GM18520 (cell line): Measurements from ENCODE around the gene LIN54.
A peak's percentile ranks its signal among the peaks of the same experiment; 100 is the strongest.
"Not testable (repeated sequence)": the region's sequence is repeated elsewhere in the genome, so short reads cannot be mapped to it uniquely, and the experiment has no call there.

Experiments
- ATAC-seq: cut with Tn5 transposase; IDR thresholded peaks from one replicate; pipeline ENCODE4 v1.9.1; 2021; ENCODE audit not compliant: unreplicated experiment

The LIN54 gene

DNA sequence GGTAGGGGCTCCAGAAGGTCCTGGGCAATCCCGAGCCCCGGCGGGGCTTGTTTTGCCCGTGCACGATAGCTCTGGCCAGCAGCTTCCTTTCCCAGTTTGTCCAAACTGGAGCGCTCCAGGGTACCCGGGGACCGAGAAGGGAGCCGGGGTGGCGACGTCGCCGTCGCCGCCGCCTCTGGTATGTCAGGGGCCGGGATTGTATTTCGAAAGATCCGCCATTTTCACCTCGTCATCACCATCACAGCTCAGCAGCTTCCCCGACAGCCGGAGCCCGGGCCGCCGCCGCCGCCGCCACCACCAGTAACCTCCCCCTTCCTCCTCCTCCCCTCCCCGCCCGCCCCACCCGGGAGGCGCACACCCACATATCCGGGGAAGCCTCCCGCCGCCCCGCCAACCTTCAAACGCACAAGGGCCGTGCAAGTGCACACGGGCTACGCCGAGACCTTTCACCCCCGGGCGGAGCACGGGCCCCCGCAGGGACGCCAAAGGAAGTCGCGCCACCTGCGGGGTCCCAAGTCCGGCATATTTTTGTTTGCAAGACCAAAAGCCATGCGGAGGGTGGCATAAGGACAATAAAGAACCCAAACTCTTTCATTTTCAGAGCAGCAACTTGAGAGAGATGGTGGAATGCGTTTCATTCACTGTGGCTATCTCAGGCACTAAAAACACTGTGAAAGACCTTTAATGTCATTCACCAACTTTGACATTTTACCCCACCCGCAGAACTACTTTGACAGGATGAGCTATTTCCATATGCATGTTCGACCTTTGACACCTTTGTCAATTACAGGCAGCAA is at the start of gene LIN54:
Gene LIN54 (minus strand): TSS at position 302 of the 797 bp plus-strand sequence. CDS start 25,979 bp downstream, outside the sequence.
- ATAC-seq = peak; percentile 25

DNA sequence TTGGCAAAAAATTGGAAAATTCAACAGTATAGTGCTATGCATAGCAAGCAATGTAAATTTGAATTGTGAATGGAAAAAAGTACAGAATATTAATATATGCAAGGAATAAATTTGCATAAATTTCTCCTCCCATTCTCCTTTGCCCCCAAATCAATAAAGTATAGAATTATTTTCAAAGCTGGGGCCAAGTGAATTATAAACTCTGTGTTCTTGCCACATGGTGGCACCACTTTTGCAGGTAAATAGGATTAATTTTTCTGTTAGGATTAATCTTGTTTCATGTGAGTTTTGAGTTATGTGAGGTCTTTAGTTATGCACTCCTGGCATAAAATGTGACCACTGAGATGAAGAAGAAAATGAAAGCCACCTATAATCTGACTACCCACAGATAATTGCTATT is 44.3 kb upstream of the LIN54 start:
- ATAC-seq = no peak

DNA sequence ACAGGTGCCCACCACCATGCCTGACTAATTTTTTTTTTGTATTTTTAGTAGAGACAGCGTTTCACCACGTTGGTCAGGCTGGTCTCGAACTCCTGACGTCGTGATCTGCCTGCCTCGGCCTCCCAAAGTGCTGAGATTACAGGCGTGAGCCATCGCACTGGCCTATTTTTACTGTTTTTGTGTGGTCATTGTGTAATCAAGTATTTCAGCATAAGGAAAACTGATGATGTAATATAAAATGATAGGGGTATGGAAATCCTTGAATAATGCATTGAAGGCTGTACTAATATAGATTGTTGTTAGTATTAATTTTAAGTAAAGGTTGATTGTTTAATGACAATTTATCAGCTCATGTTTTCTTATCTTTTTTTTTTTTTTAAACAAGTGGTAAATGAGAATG is 38.2 kb upstream of the LIN54 start:
- not testable (repeated sequence) for ATAC-seq

- no peak for ATAC-seq
These were observed 36.3 kb upstream of the LIN54 start for GRCh38 chr4:83046693-83047473.

DNA sequence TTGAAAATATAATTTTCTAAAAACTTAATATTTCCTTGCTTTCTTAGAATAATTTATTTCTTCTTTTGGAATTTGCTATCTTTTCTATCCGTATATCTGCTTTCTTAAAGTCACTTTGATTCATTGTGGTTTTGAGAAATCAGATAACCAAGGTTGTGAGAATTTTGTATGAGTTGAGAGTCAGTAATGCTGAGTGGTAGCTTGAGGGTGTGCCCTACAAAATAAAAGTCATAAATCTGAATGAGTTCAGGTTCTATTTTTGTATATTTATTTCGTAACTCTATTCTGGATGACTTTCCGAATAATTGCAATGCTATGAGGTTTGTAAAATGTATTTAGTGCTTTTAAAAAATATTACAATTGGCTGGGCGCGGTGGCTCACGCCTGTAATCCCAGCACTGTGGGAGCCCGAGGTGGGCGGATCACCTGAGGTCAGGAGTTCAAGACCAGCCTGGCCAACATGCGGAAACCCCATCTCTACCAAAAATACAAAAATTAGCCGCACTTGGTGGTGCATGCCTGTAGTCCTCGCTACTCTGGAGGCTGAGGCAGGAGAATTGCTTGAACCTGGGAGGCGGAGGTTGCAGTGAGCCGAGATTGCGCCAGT is 33.3 kb upstream of the LIN54 start:
- no peak for ATAC-seq

DNA sequence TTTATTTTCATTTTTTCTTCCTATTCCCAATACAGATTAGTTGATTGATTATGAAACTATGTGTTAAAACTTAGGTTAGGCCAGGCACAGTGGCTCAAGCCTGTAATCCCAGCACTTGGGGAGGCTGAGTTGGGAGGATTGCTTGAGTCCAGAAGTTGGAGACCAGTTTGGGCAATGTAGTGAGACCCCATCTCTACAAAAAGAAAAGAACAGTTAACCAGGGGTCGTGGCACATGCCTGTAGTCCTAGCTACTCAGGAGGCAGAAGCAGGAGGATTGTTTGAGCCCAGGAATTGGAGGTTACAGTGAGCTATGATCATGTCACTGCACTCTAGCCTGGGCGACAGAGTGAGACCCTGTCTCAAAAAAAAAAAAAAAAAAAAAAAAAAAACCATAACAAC is 32.5 kb upstream of the LIN54 start:
- ATAC-seq = not testable (repeated sequence)

DNA sequence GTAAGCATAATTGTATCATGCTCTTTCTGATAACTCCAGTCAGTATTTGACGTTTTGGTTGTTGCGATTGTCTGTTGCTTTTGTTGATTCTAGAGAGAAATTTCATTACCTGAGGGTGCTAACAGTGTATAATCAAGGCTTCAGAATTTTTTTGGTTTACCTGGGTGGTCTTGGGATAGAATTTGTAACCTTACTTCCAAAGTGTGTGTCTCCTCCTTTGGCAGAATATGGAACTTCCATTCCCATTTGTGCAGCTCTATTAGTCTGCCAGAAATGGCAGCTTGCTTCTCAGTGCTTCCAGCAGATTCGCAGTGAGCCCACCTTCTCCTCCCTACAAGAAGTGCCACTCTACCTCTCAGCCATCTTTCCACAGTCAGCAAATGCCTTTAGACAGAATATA is 29.6 kb upstream of the LIN54 start:
- ATAC-seq = no peak

DNA sequence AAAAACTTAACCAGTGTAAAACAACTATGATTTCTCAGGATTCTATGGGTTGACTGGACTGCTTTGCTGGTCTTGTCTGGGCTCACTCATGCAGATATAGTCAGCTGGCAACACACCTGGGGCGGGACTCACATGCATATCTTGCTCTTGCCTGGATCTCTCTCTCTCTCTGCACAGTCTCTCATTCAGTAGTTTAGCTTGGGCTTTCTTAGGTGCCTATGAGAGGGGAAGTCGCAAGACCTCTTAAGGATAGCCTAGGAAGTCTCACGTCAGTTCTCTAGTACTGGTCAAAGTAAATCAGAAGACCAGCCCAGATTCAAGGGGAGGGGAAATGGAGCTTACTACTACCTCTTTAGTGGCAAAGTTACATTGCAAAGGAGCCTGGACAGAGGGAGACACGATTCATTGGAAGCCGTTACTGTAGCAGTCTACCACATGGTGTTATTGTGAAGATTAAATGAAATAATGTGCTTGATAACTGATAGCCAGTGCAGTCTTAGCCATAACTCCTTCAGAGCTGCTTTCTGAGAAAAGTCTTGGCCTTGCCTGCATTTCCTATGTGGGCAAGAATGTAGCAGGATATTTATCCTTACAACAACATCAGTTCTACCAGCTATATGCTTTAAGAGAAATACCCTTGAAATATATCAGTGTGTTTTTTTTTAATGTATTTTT is 26.5 kb upstream of the LIN54 start:
- ATAC-seq = no peak

GRCh38 chr4:83034630-83035494 is 24.2 kb upstream of the LIN54 start, which contains the start of gene COPS4:
Gene COPS4 (plus strand): TSS chr4:83035183. CDS start chr4:83035225, 42 bp downstream.
- ATAC-seq = peak; percentile 97

GRCh38 chr4:83029688-83030087 is 19.1 kb upstream of the LIN54 start:
- no peak for ATAC-seq

DNA sequence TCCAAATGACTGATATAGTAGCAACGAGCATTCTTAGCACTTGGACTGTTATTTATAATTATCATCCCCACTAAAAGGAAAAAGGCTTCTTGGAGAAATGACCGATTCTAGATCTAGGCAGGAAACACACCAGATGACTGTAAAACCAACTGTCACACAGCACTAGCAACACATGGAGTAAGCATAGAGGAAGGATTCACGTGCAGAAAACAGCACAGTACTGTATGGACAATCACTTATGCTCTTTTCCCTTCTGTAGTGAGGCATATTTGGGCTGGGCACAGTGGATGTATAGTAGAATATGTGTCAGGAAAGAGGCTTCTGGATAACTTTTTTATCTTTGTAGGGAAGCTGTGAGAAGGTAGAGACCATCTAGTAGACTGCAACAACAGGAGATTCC is 18.4 kb upstream of the LIN54 start:
- ATAC-seq = no peak

DNA sequence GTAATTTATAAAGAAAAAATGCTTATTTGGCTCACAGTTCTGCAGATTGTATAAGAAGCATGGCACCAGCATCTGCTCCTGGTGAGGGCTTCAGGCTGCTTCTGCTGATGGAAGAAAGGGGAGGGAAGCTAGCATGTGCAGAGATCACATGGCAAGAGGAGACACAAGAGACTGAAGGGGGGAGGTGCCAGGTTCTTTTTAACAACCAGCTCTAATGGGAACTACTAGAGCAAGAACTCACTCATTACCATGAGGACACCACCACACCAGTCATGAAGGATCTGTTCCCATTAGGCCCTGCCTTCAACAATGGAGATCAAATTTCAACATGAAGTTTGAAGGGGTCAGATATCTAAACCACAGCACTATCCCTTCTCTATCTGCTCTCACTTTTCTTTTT is 14.9 kb upstream of the LIN54 start:
- ATAC-seq = no peak

DNA sequence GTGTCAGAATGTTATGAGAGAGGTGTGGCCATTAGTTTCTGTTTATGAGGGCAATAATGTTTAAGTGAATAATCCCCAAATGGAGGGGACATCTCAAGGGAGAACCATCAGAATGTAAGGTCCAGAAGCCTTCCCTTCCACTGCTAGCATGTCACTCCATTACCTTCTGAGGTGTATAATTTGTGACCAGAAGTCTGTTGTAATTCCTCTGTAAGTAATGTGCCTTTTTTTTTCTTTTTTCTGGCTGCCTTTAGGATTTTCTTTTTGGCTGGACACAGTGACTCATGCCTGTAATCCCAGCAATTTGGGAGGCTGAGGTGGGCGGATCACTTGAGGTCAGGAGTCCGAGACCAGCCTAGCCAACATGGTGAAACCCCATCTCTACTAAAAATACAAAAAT is 13.6 kb upstream of the LIN54 start:
- no peak for ATAC-seq

DNA sequence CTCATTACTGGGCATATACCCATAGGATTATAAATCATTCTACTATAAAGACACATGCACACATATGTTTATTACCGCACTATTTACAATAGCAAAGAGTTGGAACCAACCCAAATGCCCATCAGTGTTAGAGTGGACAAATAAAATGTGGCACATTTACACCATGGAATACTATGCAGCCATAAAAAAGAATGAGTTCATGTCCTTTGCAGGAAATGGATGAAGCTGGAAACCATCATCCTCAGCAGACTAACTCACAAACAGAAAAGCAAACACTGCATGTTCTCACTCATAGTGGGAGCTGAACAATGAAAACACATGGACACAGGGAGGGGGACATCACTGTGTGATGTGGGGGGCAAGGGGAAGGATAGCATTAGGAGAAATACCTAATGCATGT is 13.0 kb upstream of the LIN54 start:
- ATAC-seq = not testable (repeated sequence)

DNA sequence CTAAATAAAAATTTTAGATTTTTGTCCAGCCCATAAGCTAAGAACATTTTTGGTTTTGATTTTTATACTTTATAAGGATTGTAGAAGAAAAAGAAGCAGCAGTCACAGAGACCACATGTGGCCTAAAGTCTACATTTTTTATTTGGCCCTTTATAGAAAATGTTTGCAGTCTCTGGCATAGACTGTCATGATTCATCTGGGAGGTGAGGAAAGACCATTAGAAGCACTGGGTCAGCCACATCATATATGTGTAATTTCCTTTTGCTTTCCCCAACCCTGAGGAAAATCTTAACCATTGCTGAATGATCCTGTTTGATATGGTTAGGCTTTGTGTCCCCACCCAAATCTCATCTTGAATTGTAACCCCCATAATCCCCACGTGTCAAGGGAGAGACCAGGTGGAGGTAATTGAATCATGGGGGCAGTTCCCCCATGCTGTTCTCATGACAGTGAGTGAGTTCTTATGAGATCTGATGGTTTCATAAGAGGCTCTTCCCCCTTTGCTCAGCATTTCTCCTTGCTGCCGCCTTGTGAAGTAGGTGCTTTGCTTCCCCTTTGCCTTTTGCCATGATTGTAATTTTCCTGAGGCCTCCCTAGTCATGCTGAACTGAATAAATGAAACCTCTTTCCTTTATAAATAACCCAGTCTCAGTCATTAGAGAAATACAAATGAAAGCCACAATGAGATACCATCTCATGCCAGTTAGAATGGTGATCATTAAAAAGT is 12.3 kb upstream of the LIN54 start:
- no peak for ATAC-seq

DNA sequence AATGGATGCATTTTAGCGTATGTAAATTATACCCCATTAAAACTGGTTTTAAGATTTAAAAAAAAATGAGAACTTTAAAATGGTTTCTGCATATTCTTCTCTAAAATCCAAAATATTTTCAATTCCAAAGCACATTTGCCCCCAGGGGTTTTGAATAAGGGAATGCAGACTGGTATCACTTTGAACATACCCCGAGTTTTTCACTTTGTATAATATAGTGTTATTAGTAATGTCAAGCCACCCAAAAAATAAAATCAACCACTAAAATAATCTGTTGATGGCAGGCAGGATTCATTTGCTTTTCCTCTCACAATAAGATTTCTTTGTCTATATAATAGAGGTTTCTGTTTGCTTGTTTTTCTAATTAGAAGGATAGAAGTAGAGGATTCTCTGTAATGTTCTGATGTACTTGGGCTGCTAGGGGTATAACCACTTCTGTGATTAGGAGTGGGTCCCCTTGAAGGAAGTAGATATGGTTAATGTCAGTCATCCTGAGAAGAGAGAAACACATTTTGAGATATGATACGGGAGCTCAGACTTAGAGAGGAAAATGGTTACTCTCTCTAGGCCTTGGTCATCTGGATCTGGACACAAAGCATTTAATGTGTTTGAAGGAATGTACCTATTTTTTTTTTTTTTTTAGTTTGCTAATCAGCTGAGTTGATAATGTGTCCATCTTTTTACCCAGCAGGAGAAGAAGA is 9.3 kb upstream of the LIN54 start:
- ATAC-seq = no peak

- no peak for ATAC-seq
These were observed 3.3 kb upstream of the LIN54 start for GRCh38 chr4:83013902-83014301.

- no peak for ATAC-seq
These were observed 2.8 kb upstream of the LIN54 start for GRCh38 chr4:83013420-83013867.
